Loucy (cell line): Measurements from ENCODE around the gene RNPEPL1.

Experiments
- H2AFZ ChIP-seq: fragments of 200-600 bp; sonication (generic); 2 replicates; pipeline ENCODE4 v1.6.0; 2016; ENCODE audit warnings: antibody characterized with exemption, mild to moderate bottlenecking, low read length, moderate library complexity
- H3F3A ChIP-seq: fragments of 200-600 bp; 2 replicates; pipeline ENCODE4 v1.6.0; 2016; ENCODE audit warnings: antibody characterized with exemption, low read depth, mild to moderate bottlenecking
- H3K27me3 ChIP-seq: fragments of 200-600 bp; sonication (generic); 2 replicates; pipeline ENCODE4 v1.6.1; 2014; ENCODE audit warnings: low read length, mild to moderate bottlenecking; ENCODE audit not compliant: insufficient read depth, poor library complexity, severe bottlenecking
- H3K36me3 ChIP-seq: fragments of 200-600 bp; sonication (generic); 2 replicates; pipeline ENCODE4 v1.6.1; 2016; ENCODE audit warnings: low read length; ENCODE audit not compliant: insufficient read depth
- H3K4me1 ChIP-seq: fragments of 200-600 bp; sonication (generic); 2 replicates; pipeline ENCODE4 v1.5.1; 2014; ENCODE audit warnings: low read length, mild to moderate bottlenecking; ENCODE audit not compliant: insufficient read depth, poor library complexity, severe bottlenecking
- H3K4me2 ChIP-seq: fragments of 200-600 bp; sonication (generic); 2 replicates; pipeline ENCODE4 v1.6.0; 2014; ENCODE audit warnings: antibody characterized with exemption, low read length, low read depth, mild to moderate bottlenecking; ENCODE audit not compliant: poor library complexity, severe bottlenecking
- H3K4me3 ChIP-seq: fragments of 200-600 bp; sonication (generic); 2 replicates; pipeline ENCODE4 v1.5.1; 2014; ENCODE audit warnings: low read length, mild to moderate bottlenecking, mixed read lengths; ENCODE audit not compliant: poor library complexity, severe bottlenecking
- H3K79me2 ChIP-seq: fragments of 200-600 bp; sonication (generic); 2 replicates; pipeline ENCODE4 v1.6.1; 2014; ENCODE audit warnings: low read length; ENCODE audit not compliant: insufficient read depth
- H3K9ac ChIP-seq: fragments of 200-600 bp; sonication (generic); 2 replicates; pipeline ENCODE4 v1.6.0; 2014; ENCODE audit warnings: mild to moderate bottlenecking, low read depth, low read length, moderate library complexity; ENCODE audit not compliant: poor library complexity, severe bottlenecking
- H3K9me2 ChIP-seq: fragments of 200-600 bp; sonication (generic); replicated peaks from 2 replicates; pipeline ENCODE4 v1.6.1; 2016; ENCODE audit warnings: low read depth, low read length, mixed read lengths
- H3K9me3 ChIP-seq: fragments of 200-600 bp; sonication (generic); 2 replicates; pipeline ENCODE4 v1.6.1; 2014; ENCODE audit warnings: mild to moderate bottlenecking, antibody characterized with exemption, low read length, low read depth; ENCODE audit not compliant: insufficient read depth
- H4K20me1 ChIP-seq: fragments of 200-600 bp; sonication (generic); 2 replicates; pipeline ENCODE4 v1.6.0; 2014; ENCODE audit warnings: antibody characterized with exemption, low read length, mild to moderate bottlenecking; ENCODE audit not compliant: insufficient read depth, poor library complexity, severe bottlenecking
- CTCF ChIP-seq: fragments of 200-600 bp; sonication (generic); conservative IDR thresholded peaks from 2 replicates; pipeline ENCODE4 v1.5.1; 2014; ENCODE audit warnings: mild to moderate bottlenecking, antibody characterized with exemption, low read length
- EZH2phosphoT487 ChIP-seq: fragments of 200-600 bp; IDR thresholded peaks from 2 replicates; pipeline ENCODE4 v1.6.1; 2018; ENCODE audit warnings: antibody characterized with exemption, mild to moderate bottlenecking, moderate library complexity, borderline replicate concordance

RNPEPL1 gene

GRCh38 chr2:240567137-240567871, 980 bp upstream of the RNPEPL1 start:
- Histone ChIP-seq H3K79me2 (peaks cover 66% of the 10 kb centered on the region), H3K4me2 (peak overlapping the region; percentile 96), H3K4me1 (peaks cover 59% of the 10 kb centered on the region), H3K4me3 (peak overlapping the region; percentile 72), H3F3A (no peaks in the 10 kb centered on the region), H3K9me3 (no peaks in the 10 kb centered on the region), H3K9me2 (no peaks in the 10 kb centered on the region), H4K20me1 (peaks cover 28% of the 10 kb centered on the region), H3K9ac (peak overlapping the region; percentile 82), H3K36me3 (peaks cover 4% of the 10 kb centered on the region; the same call in 1 of the 2 replicates), H2AFZ (peak overlapping the region; percentile 80), H3K27me3 (no peaks in the 10 kb centered on the region)
- no peak for TF ChIP-seq CTCF

GRCh38 chr2:240568678-240569522, 616 bp downstream of the RNPEPL1 start:
- H2AFZ ChIP-seq = no peak overlapping the region
- H3K9me3 ChIP-seq = no peaks in the 10 kb centered on the region
- peak overlapping the region; percentile 84 for H3K4me3 ChIP-seq
- H3K27me3 ChIP-seq = no peaks in the 10 kb centered on the region
- TF ChIP-seq CTCF (no peak), EZH2phosphoT487 (no peak)
- H3K79me2 ChIP-seq = peaks cover 57% of the 10 kb centered on the region
- peak overlapping the region; percentile 82 for H3K9ac ChIP-seq
- H3K9me2 ChIP-seq = no peaks in the 10 kb centered on the region
- H3F3A ChIP-seq = no peaks in the 10 kb centered on the region
- H3K36me3 ChIP-seq = no peaks in the 10 kb centered on the region
- peak overlapping the region; percentile 94 for H3K4me2 ChIP-seq
- H4K20me1 ChIP-seq = peaks cover 32% of the 10 kb centered on the region
- H3K4me1 ChIP-seq = peaks cover 49% of the 10 kb centered on the region

- H3F3A ChIP-seq = no peaks in the 10 kb centered on the region
- peak overlapping the region; percentile 84 for H3K4me3 ChIP-seq
- peaks cover 51% of the 10 kb centered on the region for H3K79me2 ChIP-seq
- no peaks in the 10 kb centered on the region for H3K9me3 ChIP-seq
- peaks cover 43% of the 10 kb centered on the region for H3K4me1 ChIP-seq
- H3K4me2 ChIP-seq = peak overlapping the region; percentile 94
- H3K9ac ChIP-seq = peak overlapping the region; percentile 82
- H2AFZ ChIP-seq = no peak overlapping the region
- H3K36me3 ChIP-seq = no peaks in the 10 kb centered on the region
- H4K20me1 ChIP-seq = peaks cover 32% of the 10 kb centered on the region
- TF ChIP-seq CTCF (no peak), EZH2phosphoT487 (no peak)
- H3K9me2 ChIP-seq = no peaks in the 10 kb centered on the region
- H3K27me3 ChIP-seq = no peaks in the 10 kb centered on the region
These were observed 1.3 kb downstream of the RNPEPL1 start for GRCh38 chr2:240569523-240569997.
